Keratinocyte (primary cell): ENCODE data around the gene TTC28. TPM values are rescaled to one million over a fixed set of nuclear protein-coding genes. Genes with fewer than 3 reads are reported as not detected.

Experiments
- DNase-seq: peaks from one replicate; pipeline ENCODE4 v3.0.0-alpha.2; 2011; ENCODE audit warnings: low read depth, missing footprints, low spot score
- FAIRE-seq: peaks from 2 replicates; lab custom pipeline; 2011; peaks lifted over from hg19 to GRCh38; lab: Jason Lieb, UNC
- H2AFZ ChIP-seq: 2 replicates; pipeline ENCODE4 v1.6.0; 2012; ENCODE audit warnings: low read length, control low read depth, inconsistent platforms; ENCODE audit not compliant: control insufficient read depth
- H3K27ac ChIP-seq: 2 replicates; pipeline ENCODE4 v1.5.1; 2011; ENCODE audit warnings: low read length; ENCODE audit not compliant: control insufficient read depth, insufficient read depth
- H3K27me3 ChIP-seq: 3 replicates; pipeline ENCODE4 v1.6.0; 2011; ENCODE audit warnings: low read length; ENCODE audit not compliant: control insufficient read depth, insufficient read depth; ENCODE audit errors: extremely low read depth
- H3K36me3 ChIP-seq, 2 experiments: 2 replicates in 1 of 2; 3 replicates in 1 of 2; pipeline ENCODE4 v1.5.1; 2011; ENCODE audit warnings: low read length in 2 of 2, mild to moderate bottlenecking in 1 of 2; ENCODE audit not compliant: control insufficient read depth in 2 of 2, insufficient read depth in 2 of 2; ENCODE audit errors: extremely low read depth in 1 of 2
- H3K4me1 ChIP-seq: 3 replicates; pipeline ENCODE4 v1.5.1; 2011; ENCODE audit warnings: low read length; ENCODE audit not compliant: control insufficient read depth, insufficient read depth; ENCODE audit errors: extremely low read depth
- H3K4me2 ChIP-seq: 3 replicates; pipeline ENCODE4 v1.6.0; 2011; ENCODE audit warnings: low read depth, low read length; ENCODE audit not compliant: control insufficient read depth, insufficient read depth; ENCODE audit errors: extremely low read depth
- H3K4me3 ChIP-seq, 3 experiments: fragments of 200-600 bp in 1 of 3; sonication (generic) in 1 of 3; 2 replicates in 2 of 3; 3 replicates in 1 of 3; pipeline ENCODE4 v1.5.1; 2011 to 2016; ENCODE audit warnings: low read length in 3 of 3, mild to moderate bottlenecking in 3 of 3, control low read depth in 2 of 3, inconsistent platforms in 1 of 3, low read depth in 1 of 3, mixed read lengths in 1 of 3, mixed run types in 1 of 3, moderate library complexity in 1 of 3; ENCODE audit not compliant: control insufficient read depth in 2 of 3, insufficient read depth in 2 of 3; ENCODE audit errors: extremely low read depth in 1 of 3
- H3K79me2 ChIP-seq: 2 replicates; pipeline ENCODE4 v1.6.0; 2012; ENCODE audit warnings: low read length; ENCODE audit not compliant: control insufficient read depth, insufficient read depth
- H3K9ac ChIP-seq: 3 replicates; pipeline ENCODE4 v1.6.0; 2011; ENCODE audit warnings: low read length; ENCODE audit not compliant: control insufficient read depth, insufficient read depth; ENCODE audit errors: extremely low read depth
- H3K9me1 ChIP-seq: 3 replicates; pipeline ENCODE4 v1.6.0; 2011; ENCODE audit warnings: low read length; ENCODE audit not compliant: control insufficient read depth, insufficient read depth; ENCODE audit errors: extremely low read depth
- H3K9me3 ChIP-seq: 2 replicates; pipeline ENCODE4 v1.5.1; 2012; ENCODE audit warnings: low read depth, low read length; ENCODE audit not compliant: control insufficient read depth
- H4K20me1 ChIP-seq: 3 replicates; pipeline ENCODE4 v1.6.0; 2011; ENCODE audit warnings: low read length; ENCODE audit not compliant: control insufficient read depth, insufficient read depth; ENCODE audit errors: extremely low read depth
- CTCF ChIP-seq, 3 experiments: IDR thresholded peaks in 1 of 3; conservative IDR thresholded peaks in 1 of 3; optimal IDR thresholded peaks in 1 of 3; 2 replicates in 2 of 3; 3 replicates in 1 of 3; pipeline versions ENCODE3 to v1.5.1; 2011; ENCODE audit warnings: low read length in 3 of 3, mild to moderate bottlenecking in 3 of 3, moderate library complexity in 2 of 3, control low read depth in 1 of 3, inconsistent platforms in 1 of 3; ENCODE audit not compliant: insufficient read depth in 2 of 3; ENCODE audit errors: extremely low read depth in 1 of 3
- EZH2 ChIP-seq: IDR thresholded peaks from one replicate; pipeline ENCODE4 v1.6.1; 2012; ENCODE audit warnings: inconsistent platforms, mild to moderate bottlenecking, low read length, moderate library complexity
- dilution Hi-C: fragments of 300-500 bp; cut with MboI; formaldehyde crosslinking; loops from one replicate; pipeline ENCODE4 v1.7.0; 2020; ENCODE audit warnings: low sequenced_read_pairs; ENCODE audit not compliant: extremely low pct_ligation_motif_present
- polyA plus RNA-seq, 5 experiments: library from polyadenylated mRNA; depleted of rRNA in 3 of 5; stranded (reverse) in 3 of 5; stranded (forward) in 1 of 5; unstranded in 1 of 5; fragments of >200 nt; gene quantifications; 1 replicate in 1 of 5; 2 replicates in 3 of 5; 3 replicates in 1 of 5; pipeline versions ENCODE4 v1.2.1 to v1.2.3, GENCODE V29; 2011 to 2012; ENCODE audit warnings: missing spikeins in 2 of 5, low read depth in 1 of 5, low replicate concordance in 1 of 5

TTC28 gene
- polyA plus RNA-seq, 1 donor (not counting 4 experiments of a cell fraction or from before 2014, with no cell fraction given), result 0.66 TPM

GRCh38 chr22:28128827-28129226 lies 550.8 kb downstream of the TTC28 start:
- Histone ChIP-seq H3K9me3 (no peaks in the 10 kb centered on the region), H3K27ac (no peak overlapping the region), H3K4me1 (peaks cover 9% of the 10 kb centered on the region), H2AFZ (no peak overlapping the region), H3K4me3 (no peak overlapping the region), H4K20me1 (no peaks in the 10 kb centered on the region), H3K9me1 (peaks cover 2% of the 10 kb centered on the region), H3K27me3 (no peaks in the 10 kb centered on the region), H3K36me3 (no peaks in the 10 kb centered on the region), H3K9ac (no peak overlapping the region), H3K4me2 (no peak overlapping the region), H3K79me2 (no peaks in the 10 kb centered on the region)
- TF ChIP-seq CTCF (optimal IDR thresholded peaks at IDR 0.05 in 1 of 3, IDR thresholded peaks at IDR 0.05 in 1 of 3, conservative IDR thresholded peaks at IDR 0.05 in 1 of 3; ENCODE audit: extremely low read depth in 1 of 3, insufficient read depth in 2 of 3, low read length in 3 of 3), result no peak
- TF ChIP-seq EZH2, result no peak
- DNase-seq, result no peak
- no peak for FAIRE-seq
- dilution Hi-C loops, result no loop called here

DNA sequence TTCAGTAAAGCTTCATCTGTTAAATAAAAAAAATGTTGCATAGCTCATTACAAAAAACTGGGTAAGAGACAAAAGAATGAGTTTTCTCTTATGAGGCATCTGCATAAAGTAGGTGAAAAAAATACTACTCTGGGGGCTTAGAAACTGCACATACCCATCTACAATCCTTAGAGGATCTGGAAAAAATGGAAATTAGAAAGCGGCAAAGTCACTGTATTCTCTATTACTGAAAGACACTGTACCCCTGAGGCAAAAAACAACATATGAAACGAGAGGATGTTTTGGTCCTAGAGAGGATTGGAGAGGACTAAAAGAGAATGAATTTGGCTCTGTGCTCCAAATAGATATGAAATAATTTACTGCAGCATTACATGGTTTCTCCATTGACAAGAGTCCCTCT lies 553.8 kb downstream of the TTC28 start:
- no peaks in the 10 kb centered on the region for H3K36me3 ChIP-seq
- no peak overlapping the region for H3K4me2 ChIP-seq
- peaks cover 2% of the 10 kb centered on the region for H3K9me1 ChIP-seq
- dilution Hi-C loops, result no loop called here
- DNase-seq (no peak), FAIRE-seq (no peak)
- no peaks in the 10 kb centered on the region for H3K79me2 ChIP-seq
- H2AFZ ChIP-seq, result no peak overlapping the region
- peaks cover 9% of the 10 kb centered on the region for H3K4me1 ChIP-seq
- H3K27ac ChIP-seq, result no peak overlapping the region
- TF ChIP-seq EZH2 (no peak), CTCF (optimal IDR thresholded peaks at IDR 0.05 in 1 of 3, IDR thresholded peaks at IDR 0.05 in 1 of 3, conservative IDR thresholded peaks at IDR 0.05 in 1 of 3; ENCODE audit: extremely low read depth in 1 of 3, insufficient read depth in 2 of 3, low read length in 3 of 3) (no peak)
- no peaks in the 10 kb centered on the region for H3K9me3 ChIP-seq
- H3K4me3 ChIP-seq, result no peak overlapping the region
- H4K20me1 ChIP-seq, result no peaks in the 10 kb centered on the region
- H3K27me3 ChIP-seq, result no peaks in the 10 kb centered on the region
- no peak overlapping the region for H3K9ac ChIP-seq
